IMR-90 (cell line): ENCODE measurements around the gene IP6K2. TPM values are rescaled to one million over a fixed set of nuclear protein-coding genes. Genes with fewer than 3 reads are reported as not detected.

Source experiments
- ATAC-seq: fragments of 200-7000 bp; cut with Tn5 transposase; 2 replicates; pipeline ENCODE4 v1.9.1; 2020; ENCODE audit warnings: low read depth, mild to moderate bottlenecking, moderate library complexity
- BruUV-seq: library from RNA; stranded (reverse); fragments of 400-500 nt; replicated peaks from 2 replicates; lab custom pipeline; 2021; lab: Mats Ljungman, UMichigan
- CTCF ChIA-PET: fragments of 300-600 bp; formaldehyde crosslinking; extraction: SDS; loops from one replicate; lab custom pipeline; 2021; ENCODE audit warnings: antibody characterized with exemption; lab: Yijun Ruan, JAX
- POLR2A ChIA-PET: fragments of 300-600 bp; sonication (Branson Sonifier 250); formaldehyde crosslinking; loops from one replicate; lab custom pipeline; 2022; ENCODE audit warnings: antibody characterized with exemption; ENCODE audit not compliant: unreplicated experiment; lab: Charles Lee
- DNase-seq: peaks from one replicate; pipeline ENCODE4 v3.0.0; 2013
- H2AFZ ChIP-seq: replicated peaks from 2 replicates; pipeline ENCODE3; 2013; ENCODE audit warnings: low read length, mild to moderate bottlenecking; ENCODE audit not compliant: poor library complexity
- H2AK5ac ChIP-seq: 2 replicates; pipeline ENCODE4 v1.6.1; 2013; ENCODE audit warnings: low read depth, low read length, inconsistent platforms
- H2AK9ac ChIP-seq: replicated peaks from 2 replicates; pipeline ENCODE3; 2013; ENCODE audit warnings: mild to moderate bottlenecking, low read depth, low read length, moderate library complexity; ENCODE audit not compliant: poor library complexity
- H2BK120ac ChIP-seq: 2 replicates; pipeline ENCODE4 v1.6.1; 2013; ENCODE audit warnings: low read depth, low read length, inconsistent platforms
- H2BK15ac ChIP-seq: 3 replicates; pipeline ENCODE4 v1.6.1; 2013; ENCODE audit warnings: low read depth, low read length, inconsistent platforms
- H2BK20ac ChIP-seq: 2 replicates; pipeline ENCODE4 v1.6.1; 2013; ENCODE audit warnings: low read depth, mild to moderate bottlenecking, inconsistent platforms, low read length, moderate library complexity
- H2BK5ac ChIP-seq: 2 replicates; pipeline ENCODE4 v1.6.1; 2013; ENCODE audit warnings: mild to moderate bottlenecking, low read depth, low read length, inconsistent platforms; ENCODE audit not compliant: poor library complexity, severe bottlenecking
- H3K14ac ChIP-seq: replicated peaks from 2 replicates; pipeline ENCODE4 v1.6.1; 2013; ENCODE audit warnings: low read depth, low read length, inconsistent platforms
- H3K18ac ChIP-seq: 2 replicates; pipeline ENCODE4 v1.6.1; 2013; ENCODE audit warnings: low read depth, low read length, control low read depth
- H3K23ac ChIP-seq: 2 replicates; pipeline ENCODE4 v1.6.1; 2013; ENCODE audit warnings: low read depth, low read length, inconsistent platforms
- H3K27ac ChIP-seq: 2 replicates; pipeline ENCODE4 v1.5.1; 2013; ENCODE audit warnings: mild to moderate bottlenecking, control low read depth, low read length; ENCODE audit not compliant: insufficient read depth
- H3K27me3 ChIP-seq: 2 replicates; pipeline ENCODE4 v1.6.1; 2013; ENCODE audit warnings: low read length; ENCODE audit not compliant: control insufficient read depth, insufficient read depth
- H3K36me3 ChIP-seq: 2 replicates; pipeline ENCODE4 v1.6.1; 2013; ENCODE audit warnings: low read length, mixed read lengths; ENCODE audit not compliant: control insufficient read depth, insufficient read depth
- H3K4ac ChIP-seq: 2 replicates; pipeline ENCODE4 v1.6.1; 2013; ENCODE audit warnings: low read depth, low read length, inconsistent platforms
- H3K4me1 ChIP-seq: 2 replicates; pipeline ENCODE4 v1.6.1; 2013; ENCODE audit warnings: low read length, mixed read lengths; ENCODE audit not compliant: control insufficient read depth, insufficient read depth
- H3K4me2 ChIP-seq: 2 replicates; pipeline ENCODE4 v1.6.1; 2013; ENCODE audit warnings: low read depth, mild to moderate bottlenecking, control low read depth, low read length, moderate library complexity
- H3K4me3 ChIP-seq: 2 replicates; pipeline ENCODE4 v1.5.1; 2013; ENCODE audit warnings: low read depth, mild to moderate bottlenecking, control low read depth, low read length, moderate library complexity; ENCODE audit not compliant: insufficient read depth
- H3K56ac ChIP-seq: 2 replicates; pipeline ENCODE4 v1.6.1; 2013; ENCODE audit warnings: low read length, inconsistent platforms; ENCODE audit not compliant: insufficient read depth; ENCODE audit errors: extremely low read depth
- H3K79me1 ChIP-seq, 2 experiments: 2 replicates each; pipeline ENCODE4 v1.6.1; 2013; ENCODE audit warnings: low read length in 2 of 2, inconsistent platforms in 1 of 2, low read depth in 1 of 2
- H3K9ac ChIP-seq: 2 replicates; pipeline ENCODE4 v1.6.1; 2013; ENCODE audit warnings: low read depth, low read length, control low read depth
- H3K9me1 ChIP-seq: 2 replicates; pipeline ENCODE4 v1.6.1; 2013; ENCODE audit warnings: low read length, inconsistent platforms; ENCODE audit not compliant: insufficient read depth
- H3K9me3 ChIP-seq: 2 replicates; pipeline ENCODE4 v1.6.1; 2013; ENCODE audit warnings: low read length; ENCODE audit not compliant: control insufficient read depth, insufficient read depth
- H4K20me1 ChIP-seq: 2 replicates; pipeline ENCODE4 v1.6.1; 2013; ENCODE audit warnings: low read length, inconsistent platforms; ENCODE audit not compliant: insufficient read depth
- H4K5ac ChIP-seq: 2 replicates; pipeline ENCODE4 v1.6.1; 2013; ENCODE audit warnings: mild to moderate bottlenecking, low read depth, low read length, control low read depth
- H4K8ac ChIP-seq, 2 experiments: 2 replicates each; pipeline ENCODE4 v1.6.1; 2013; ENCODE audit warnings: low read depth in 2 of 2, low read length in 2 of 2, control low read depth in 1 of 2, inconsistent platforms in 1 of 2
- H4K91ac ChIP-seq: 2 replicates; pipeline ENCODE4 v1.6.1; 2013; ENCODE audit warnings: low read depth, low read length, inconsistent platforms; ENCODE audit not compliant: insufficient read depth
- CEBPB ChIP-seq: IDR thresholded peaks from 2 replicates; pipeline ENCODE4 v1.6.1; 2012; ENCODE audit warnings: low read depth, low read length, improper control_type of control experiment
- WGBS, 2 experiments: methylation state at CpG; one replicate each; pipeline versions ENCODE4 v1.1.5 to v1.1.7; 2013; ENCODE audit warnings: missing lambda C conversion rate in 2 of 2; ENCODE audit not compliant: insufficient read length in 1 of 2; ENCODE audit errors: extremely low coverage in 2 of 2; 5-methylcytosine and 5-hydroxymethylcytosine counted together
- dilution Hi-C: fragments of 300-500 bp; cut with HindIII; formaldehyde crosslinking; loops from one replicate; pipeline ENCODE4 v1.14.3; 2018; ENCODE audit warnings: low sequenced_read_pairs; ENCODE audit not compliant: unreplicated experiment
- in situ Hi-C: fragments of 300-500 bp; cut with MboI; formaldehyde crosslinking; loops from 3 replicates; pipeline ENCODE4 v1.14.3; 2019; ENCODE audit warnings: low sequenced_read_pairs, inconsistent platforms, mixed read lengths
- intact Hi-C: fragments of 100-400 bp; cut with micrococcal nuclease; formaldehyde crosslinking; loops from 2 replicates; pipeline ENCODE4 v1.10.0; 2022
- polyA plus RNA-seq, 3 experiments: library from polyadenylated mRNA; depleted of rRNA; stranded (reverse); fragments of >200 nt; gene quantifications; 2 replicates each; pipeline ENCODE4 v1.2.3, GENCODE V29; 2012; ENCODE audit warnings: low replicate concordance in 1 of 3
- total RNA-seq: library from RNA; depleted of rRNA; stranded (reverse); fragments of >200 nt; gene quantifications from 2 replicates; pipeline ENCODE4 v1.2.3, GENCODE V29; 2012

The IP6K2 gene
- total and polyA plus RNA-seq, 2 of the 4 experiments (the other 2 are of a cell fraction), result 73.7 to 169 TPM

GRCh38 chr3:48655063-48655462 lies 62.0 kb downstream of the IP6K2 start:
- no peak overlapping the region for H3K9ac ChIP-seq
- H2AK5ac ChIP-seq, result no peak overlapping the region
- ChIA-PET CTCF (no interaction called here), POLR2A (no interaction called here)
- peaks cover 3% of the 10 kb centered on the region; the same call in 1 of the 2 replicates for H3K4me1 ChIP-seq
- no peak overlapping the region for H3K18ac ChIP-seq
- H3K4ac ChIP-seq, result no peak overlapping the region; the same call in 1 of the 2 replicates
- no peak overlapping the region for H2BK20ac ChIP-seq
- no peak overlapping the region for H2AK9ac ChIP-seq
- DNase-seq, result no peak
- no peaks in the 10 kb centered on the region for H3K79me1 ChIP-seq
- no peaks in the 10 kb centered on the region; the same call in 1 of the 2 replicates for H3K27me3 ChIP-seq
- H3K56ac ChIP-seq, result no peak overlapping the region
- H2BK5ac ChIP-seq, result no peak overlapping the region
- no peak overlapping the region for H4K91ac ChIP-seq
- WGBS, 2 experiments, result 95% methylated on average over 4 of the region's 12 CpGs; no CpG with 5 or more reads in 1 of the 2 experiments
- in situ Hi-C loops, result no loop called here
- H2BK15ac ChIP-seq, result no peak overlapping the region
- BruUV-seq, result no TSS peak
- dilution Hi-C loops, result no loop called here
- no peaks in the 10 kb centered on the region for H3K9me1 ChIP-seq
- H2AFZ ChIP-seq, result peak overlapping the region; percentile 4
- no peaks in the 10 kb centered on the region for H4K20me1 ChIP-seq
- H3K36me3 ChIP-seq, result no peaks in the 10 kb centered on the region
- no peak overlapping the region for H3K4me3 ChIP-seq
- no peak overlapping the region for H3K23ac ChIP-seq
- no peak overlapping the region for H3K4me2 ChIP-seq
- no peak for ATAC-seq
- H3K9me3 ChIP-seq, result no peaks in the 10 kb centered on the region
- no peak overlapping the region for H3K14ac ChIP-seq
- H2BK120ac ChIP-seq, result no peak overlapping the region
- no peak overlapping the region for H3K27ac ChIP-seq
- intact Hi-C loops, result no loop called here
- H4K5ac ChIP-seq, result no peak overlapping the region
- TF ChIP-seq CEBPB, result no peak
- H4K8ac ChIP-seq, result no peak overlapping the region
